Dermis microvascular lymphatic vessel endothelial cell (primary cell): Measurements from ENCODE around the gene TFF1. TPM values are rescaled to one million over a fixed set of nuclear protein-coding genes. Genes with fewer than 3 reads are reported as not detected.

Experiments used
- DNase-seq, 2 donors: peaks; one replicate each; pipeline versions ENCODE4 v3.0.0 to v3.0.0-alpha.2; 2010; ENCODE audit warnings: low read depth in 2 of 2
- total RNA-seq: library from RNA; depleted of rRNA; stranded (reverse); fragments of >200 nt; gene quantifications from 2 replicates; pipeline ENCODE4 v1.2.1, GENCODE V29; 2014

TFF1 gene
- total RNA-seq, 1 donor from 2014 or later: not detected

DNA sequence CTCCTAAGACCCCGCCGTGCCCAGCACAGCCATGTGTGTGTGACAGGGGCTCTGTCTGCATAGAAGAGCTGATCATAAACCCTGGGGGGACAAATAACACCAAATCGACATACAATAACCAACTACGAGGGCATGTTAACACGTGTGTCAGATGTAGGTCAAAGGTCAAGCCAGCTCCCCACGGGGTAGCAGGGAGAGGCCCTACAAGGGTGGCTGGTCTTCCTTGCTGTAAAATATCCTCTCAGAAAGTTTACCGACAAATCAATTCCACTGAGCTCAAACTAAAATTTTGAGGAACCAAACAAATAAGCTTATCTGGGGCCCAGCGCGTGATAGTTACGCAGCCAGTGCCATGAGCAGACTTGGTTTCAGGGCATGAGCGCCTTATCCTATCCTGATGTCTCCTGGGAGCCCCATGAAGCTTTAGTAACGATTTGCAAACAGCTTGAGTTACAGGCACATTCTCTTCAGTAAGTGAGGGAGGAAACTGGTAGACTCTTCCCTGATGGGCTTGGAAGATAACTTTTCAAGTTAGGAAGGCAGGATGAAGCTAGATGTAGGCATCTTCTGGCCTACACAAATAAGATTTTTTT is 32.2 kb upstream of the TFF1 start:
- no peak for DNase-seq

DNA sequence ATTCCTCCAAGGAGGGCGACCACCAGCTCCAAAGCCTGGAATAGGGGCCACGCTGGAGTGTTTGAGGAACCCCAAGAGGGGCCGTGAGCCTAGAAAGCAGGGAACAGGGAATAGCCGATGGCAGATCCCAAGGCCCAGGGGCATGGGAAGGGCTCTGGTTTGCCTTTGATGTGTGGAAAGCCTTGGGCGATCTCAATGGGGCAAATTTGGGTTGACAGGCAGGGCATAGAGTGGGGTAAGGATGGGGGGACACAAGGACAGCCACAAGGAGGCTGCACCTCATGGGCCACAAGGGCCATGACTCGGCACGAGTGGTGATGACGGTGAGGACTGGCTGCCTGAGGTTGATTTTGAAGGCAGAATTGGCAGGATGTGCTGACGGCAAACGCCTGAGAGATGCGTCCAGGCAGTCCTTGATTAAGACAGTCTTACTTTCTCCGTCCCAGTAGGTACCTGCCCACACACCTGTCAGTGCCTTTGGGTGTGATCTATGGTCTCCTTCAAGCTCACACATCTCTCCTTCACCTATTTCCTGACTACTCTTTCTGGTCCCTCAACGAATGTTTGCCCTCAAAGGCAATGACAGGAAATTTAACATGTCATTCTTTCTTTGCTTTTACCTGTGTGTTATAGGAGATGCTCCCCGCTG is 31.5 kb upstream of the TFF1 start:
- DNase-seq: no peak

DNA sequence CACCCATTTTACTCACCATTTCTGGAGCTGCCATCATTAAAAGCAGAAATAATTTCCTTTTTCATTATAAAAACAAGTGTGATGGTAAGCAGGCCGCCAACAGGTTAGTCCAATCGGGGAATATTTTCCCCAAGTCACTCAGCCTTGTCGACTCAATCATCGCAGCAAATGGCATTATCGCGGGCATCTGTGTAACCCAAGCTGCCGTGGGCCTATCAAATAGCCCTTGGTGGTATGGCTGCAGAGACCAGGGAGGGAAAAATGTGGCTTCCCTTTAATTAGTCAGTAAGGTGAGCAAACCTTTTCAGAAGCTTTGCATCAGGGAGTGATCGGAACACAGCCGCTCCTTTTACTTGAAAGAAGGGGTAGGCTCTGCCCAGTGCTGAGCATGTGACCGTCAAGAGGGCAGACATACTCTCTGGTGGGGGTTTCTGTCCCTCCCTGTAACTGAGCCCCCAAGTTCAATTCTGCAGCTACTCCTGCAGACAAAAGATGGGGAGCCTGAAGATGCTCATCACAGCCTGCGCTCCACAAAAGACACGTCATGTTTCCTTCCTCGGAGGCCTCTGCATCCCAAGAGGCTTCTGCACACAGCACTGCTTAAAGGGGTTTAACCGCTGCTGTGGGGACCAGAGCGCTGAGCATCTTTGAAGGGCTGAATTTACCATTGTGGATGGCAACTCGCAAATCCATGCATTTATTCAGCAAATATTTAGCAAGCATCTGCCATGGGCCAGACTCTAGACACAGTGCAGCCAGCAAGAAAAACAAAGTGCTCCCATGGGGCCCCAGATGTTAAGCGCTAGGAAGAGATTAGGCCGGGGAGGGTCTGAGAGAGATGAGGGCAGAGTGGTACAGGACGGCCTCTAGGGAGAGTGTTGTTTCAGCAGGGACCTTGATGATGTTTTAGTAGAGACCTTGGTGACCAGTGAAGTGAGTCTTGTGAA is 30.7 kb upstream of the TFF1 start:
- DNase-seq: no peak

DNA sequence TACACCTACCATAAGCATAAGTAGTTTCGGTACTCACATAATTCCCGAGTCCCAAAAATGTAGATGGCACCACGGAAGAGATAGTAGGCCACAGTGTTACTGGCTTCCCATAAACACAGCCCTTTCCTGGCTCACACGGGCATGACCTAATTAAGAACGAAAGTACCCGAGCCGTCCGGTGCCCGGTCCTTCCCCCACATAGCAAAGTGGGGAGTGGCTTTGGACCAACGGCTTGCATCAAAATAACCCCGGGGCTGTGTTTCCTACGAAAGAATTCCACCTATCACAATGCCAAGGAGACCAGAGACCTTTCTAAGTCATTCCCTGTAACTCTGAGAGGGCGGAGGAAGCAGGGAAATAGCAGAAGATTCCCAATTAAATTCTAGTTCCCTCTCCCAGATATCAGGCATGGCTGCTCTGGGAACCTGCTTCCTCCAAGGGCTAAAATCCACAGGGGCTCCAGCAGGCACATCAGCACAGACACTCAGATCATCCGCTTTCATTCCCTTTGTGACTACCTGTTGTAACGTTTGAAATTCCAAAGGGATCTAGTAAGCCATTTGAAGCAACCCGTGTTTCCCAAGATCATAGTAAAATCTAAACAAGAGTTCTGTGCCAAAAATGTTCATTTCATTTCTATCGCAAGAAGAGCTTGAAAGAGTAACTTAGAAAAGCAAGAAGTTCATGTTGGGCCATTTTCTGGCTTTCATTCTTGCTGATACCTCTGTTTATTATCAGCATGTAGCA is 29.7 kb upstream of the TFF1 start, which contains the start of gene TMPRSS3:
Gene TMPRSS3, minus strand, starts transcription at position 148 of the 747 bp plus-strand sequence. CDS start 635 bp downstream, outside the sequence.
- no peak for DNase-seq

DNA sequence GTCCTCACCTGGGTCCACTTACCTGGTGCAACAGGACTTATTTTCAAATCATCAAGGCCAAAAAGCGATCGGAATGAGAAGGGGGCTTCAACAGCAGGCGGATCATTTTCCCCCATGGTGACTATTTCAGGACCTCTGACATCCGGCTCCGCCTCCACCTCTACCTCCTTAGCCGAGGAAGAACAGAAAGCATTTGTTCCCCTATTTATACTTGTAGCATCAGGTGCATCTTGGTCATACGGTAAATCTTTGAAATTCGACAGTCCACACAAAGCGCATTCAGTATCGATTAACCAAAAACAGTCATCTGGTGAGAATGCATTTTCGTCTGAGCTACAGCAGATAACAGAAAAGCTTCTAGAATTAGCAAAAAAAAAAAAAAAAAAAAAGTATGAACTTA is 29.0 kb upstream of the TFF1 start:
- DNase-seq: no peak

DNA sequence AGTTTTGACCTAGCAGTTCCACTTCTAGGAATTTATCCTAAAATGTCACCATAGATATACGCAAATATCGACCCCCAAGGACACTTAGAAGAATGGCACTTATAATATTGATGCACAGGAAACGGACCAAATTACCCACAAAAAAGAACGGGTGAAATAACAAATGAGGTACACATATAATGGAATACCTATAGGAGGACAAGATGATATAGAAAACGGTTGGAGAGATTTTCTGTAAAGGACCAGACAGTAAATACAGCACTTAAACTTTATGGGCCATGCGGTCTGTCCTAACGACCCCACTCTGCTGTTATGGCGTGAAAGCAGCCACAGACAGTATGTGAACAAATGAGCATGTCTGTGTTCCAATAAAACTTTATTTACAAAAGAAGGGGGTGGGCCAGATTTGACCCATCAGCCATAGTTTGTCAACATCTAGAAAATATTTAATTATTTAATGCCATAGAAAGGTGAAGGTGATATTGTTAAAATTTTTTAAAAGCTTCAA is 27.2 kb upstream of the TFF1 start:
- DNase-seq: no peak

DNA sequence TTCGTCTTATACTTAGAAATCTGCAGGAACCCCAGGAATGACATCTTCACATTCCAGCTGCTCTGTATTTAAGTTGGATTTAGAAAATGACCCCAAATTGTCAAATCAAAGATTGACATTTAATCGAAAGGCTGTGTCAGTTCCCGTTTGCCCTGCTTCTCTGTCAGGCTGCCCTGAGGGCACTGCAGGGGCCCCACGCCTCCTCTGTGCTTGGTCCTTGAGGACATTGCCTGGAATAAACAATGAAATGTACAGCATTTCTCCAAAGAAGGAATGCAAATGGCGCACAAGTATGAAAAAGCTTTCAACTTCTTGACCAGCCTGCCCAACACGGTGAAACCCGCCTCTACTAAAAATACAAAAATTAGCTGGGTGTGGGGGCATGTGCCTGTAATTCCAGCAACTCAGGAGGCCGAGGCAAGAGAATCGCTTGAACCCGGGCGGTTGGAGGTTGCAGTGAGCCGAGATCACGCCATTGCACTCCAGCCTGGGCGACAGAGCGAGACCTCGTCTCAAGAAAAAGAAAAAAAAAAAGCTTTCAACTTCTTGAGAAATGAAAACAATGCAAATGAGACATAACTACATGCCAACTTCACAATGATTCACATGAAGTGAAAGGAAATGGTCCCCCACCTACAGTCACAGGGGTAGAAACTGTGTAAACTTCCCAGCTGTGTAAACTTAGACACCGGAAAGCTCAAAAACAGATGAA is 26.6 kb upstream of the TFF1 start:
- peak; percentile 16 to 78 for DNase-seq

DNA sequence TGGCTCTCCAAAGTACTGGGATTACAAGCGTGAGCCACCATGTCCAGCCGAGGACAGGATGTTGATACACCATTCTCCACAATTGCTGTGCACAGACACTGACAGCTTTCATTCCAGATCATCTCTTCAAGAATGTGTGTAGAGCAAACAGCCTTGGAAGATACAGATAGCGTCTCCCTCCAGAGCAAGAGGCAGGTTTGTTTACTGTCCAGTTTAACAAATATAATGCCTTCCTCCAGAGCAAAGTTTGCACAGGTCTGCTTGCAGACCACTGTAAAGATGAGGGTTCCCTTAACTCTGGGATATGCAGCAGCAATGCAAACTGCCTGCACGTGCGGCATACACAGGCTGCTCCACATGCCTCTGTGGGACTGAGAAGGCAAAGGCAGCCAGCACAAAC is 25.0 kb upstream of the TFF1 start:
- no peak for DNase-seq

DNA sequence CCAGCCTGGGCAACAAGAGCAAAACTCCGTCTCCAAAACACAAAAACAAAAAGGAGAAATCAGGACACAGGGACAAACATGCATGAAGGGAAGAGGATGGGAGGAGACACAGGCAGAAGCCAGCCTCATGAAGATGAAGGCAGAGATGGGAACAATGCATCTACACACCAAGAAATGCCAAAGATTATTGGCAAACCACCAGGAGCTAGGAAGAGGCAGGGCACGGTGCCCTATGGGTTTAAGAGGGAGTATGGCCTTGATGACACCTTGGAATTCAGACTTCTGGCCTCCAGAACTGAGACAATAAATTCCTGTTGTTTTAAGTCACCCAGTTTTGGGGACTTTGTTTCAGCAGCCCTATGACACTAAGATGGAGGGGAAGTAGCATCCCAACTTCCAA is 24.4 kb upstream of the TFF1 start:
- DNase-seq: no peak

DNA sequence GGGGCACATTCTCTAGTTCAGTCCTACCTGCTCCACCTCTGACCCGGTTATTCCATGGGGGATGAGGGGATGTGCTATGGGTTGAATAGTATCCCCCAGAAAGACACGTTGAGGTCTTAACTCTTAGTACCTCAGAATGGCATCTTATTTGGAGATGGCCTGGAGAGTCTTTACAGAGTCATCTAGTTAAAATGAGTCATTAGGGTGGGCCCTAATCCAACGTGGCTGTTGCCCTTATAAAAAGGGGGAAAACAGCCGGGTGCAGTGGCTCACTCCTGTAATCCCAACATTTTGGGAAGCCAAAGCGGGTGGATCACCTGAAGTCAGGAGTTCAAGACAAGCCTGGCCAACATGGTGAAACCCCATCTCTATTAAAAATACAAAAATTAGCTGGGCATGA is 23.9 kb upstream of the TFF1 start:
- no peak for DNase-seq

DNA sequence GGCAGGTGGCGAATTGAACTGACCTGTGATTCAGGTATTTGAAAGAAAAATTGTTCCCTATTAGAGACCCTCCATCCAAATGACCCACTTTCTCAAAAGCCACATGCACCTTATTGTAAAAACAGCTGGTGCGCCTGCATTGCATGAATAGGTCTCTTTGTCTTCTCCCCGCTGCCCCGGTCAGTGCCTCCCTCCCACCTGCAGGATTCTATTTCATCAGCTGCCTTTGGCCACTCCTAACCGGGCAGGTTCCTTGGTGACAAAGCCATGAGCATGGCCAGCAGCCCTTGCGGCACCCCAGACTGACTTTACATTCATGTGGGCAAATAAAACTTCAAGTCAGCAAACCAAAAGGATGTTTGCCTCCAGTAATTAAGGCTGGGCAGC is 23.1 kb upstream of the TFF1 start:
- no peak for DNase-seq

DNA sequence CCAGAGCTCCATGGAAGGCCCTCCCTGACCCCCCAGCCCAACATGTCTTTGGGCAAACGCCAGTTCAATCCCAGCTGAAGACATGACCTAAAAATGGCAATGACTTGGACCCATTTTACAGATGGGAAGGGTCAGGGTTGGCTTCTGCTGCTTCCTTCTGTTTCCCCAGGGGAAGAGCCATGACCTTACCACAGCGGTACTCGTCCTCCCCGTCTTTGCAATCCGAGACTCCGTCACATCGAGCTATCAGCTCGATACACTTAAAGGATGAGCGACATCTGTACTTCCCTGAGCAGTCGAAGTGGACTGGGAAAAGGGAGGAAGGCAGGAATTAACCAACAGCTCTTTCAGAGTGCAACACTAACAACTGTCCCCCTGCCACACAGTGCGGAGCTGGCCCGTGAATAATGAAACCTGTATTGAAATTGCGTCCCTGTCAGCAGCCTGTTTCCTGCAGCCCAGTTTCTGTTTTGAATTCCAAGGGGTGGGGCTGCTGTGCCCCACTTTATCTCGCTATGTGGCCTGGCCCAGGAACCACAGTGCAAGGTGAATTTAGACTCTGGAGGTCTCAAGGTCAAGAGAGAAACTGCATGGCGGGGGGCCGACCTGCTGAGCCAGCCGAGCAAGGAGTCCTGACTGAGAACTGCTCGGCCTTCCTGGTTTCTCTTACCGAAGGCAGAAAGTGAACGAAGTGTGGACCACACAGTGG is 22.6 kb upstream of the TFF1 start:
- no peak for DNase-seq

DNA sequence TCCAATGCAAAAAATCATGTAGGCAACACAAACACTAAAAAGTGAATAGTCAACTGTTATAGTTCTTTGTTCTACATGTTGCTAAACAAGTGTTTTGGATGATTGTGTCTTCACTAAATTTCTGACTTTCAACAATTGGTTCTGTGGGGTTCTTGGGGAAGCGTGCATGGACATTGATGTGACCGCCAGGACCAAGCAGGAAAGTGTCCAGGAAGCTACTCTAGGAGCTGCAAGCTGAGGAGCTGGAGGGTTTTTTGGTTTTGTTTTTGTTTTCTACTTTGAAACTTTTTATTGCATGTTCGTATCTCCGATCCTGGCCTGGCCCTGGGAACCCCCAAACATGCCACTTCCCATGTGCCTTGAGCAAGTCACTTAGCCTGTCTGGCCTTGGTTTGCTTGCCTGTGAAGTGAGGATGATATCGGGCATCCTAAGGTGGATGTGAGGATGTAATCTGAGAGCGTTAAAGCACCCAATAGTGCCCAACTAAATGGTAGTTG is 21.6 kb upstream of the TFF1 start:
- DNase-seq: no peak

DNA sequence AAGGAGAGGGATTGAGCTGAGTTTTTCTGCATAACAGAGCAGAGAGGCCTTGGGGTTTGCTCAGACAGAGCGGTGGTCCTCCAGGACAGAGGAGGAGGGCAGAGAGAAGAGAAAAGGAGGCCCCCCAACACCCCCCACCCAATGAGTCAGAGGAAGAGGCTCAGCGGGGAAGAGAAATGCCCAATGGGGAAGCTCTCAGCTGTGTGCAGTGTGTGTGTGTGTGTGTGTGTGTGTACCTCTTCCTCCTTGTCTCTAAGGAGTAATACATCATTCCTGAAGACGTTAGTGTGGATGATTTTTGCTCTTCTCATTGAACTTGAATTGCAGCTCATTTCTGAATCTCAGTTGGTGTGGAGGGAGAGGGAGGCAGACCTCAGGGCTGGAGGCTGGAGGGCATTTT is 20.8 kb upstream of the TFF1 start:
- DNase-seq: no peak

DNA sequence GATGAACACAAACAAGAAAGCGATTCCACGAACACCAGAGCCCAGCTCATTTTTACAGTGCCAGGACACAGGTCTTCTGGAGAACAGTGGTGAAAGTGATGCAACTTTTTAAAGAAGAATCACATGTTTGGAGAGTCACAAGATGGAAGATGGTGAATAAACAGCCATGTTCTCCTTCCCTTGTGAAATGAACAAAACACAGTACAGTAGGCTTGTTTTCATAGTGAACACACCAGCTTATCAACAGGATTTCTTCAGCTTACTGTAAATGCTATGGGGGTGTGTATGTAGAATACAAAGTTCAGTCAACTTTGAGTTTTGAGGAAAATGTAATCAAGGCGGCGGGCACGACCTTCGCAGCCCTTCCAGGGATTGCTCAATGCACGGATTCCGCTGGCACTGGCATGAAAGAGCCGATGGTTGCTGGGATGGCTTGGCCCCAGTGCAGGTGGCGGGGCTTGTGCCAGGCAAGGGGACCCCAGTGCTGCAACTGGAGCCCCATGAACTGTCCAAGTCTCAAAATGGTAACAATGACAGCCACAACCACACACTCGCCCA is 19.8 kb upstream of the TFF1 start:
- DNase-seq: no peak

DNA sequence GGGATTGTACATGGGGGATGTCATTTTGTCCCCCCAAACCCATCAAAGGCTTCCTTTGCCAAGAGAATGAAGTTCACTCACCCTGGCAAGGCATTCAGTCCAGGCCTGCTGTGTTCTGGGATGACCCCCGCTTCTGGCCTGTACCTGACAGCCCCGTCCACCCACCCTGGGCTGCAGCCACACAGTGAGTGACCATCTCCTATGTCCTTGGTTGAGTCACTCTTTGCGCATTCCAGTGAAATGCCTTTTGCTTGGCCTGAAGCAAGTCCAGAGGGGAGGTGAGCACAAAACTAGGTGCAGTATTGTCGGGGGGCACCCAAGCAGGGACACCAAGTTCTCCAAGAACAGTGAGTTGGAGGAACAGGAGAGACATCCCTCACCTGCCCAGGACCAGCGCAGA is 19.3 kb upstream of the TFF1 start:
- no peak for DNase-seq

DNA sequence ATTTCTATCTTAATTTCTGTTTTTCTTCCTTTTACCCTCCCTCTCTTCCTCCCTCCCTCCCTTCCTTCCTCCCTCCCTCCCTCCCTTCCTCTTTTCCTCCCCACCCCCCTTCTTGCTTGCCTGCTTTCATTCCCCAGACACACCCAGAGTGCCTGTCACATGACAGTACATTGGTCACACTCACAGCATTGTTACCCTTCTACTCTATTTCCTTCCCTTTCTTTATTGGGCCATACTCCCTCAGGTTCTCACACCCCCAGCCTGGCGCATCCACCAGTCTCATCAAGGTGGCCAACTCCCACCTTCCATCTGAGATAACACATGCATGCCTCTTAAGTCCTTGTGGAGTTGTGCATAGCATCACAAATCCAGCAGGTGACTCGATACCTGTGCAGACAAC is 18.7 kb upstream of the TFF1 start:
- DNase-seq: no peak

DNA sequence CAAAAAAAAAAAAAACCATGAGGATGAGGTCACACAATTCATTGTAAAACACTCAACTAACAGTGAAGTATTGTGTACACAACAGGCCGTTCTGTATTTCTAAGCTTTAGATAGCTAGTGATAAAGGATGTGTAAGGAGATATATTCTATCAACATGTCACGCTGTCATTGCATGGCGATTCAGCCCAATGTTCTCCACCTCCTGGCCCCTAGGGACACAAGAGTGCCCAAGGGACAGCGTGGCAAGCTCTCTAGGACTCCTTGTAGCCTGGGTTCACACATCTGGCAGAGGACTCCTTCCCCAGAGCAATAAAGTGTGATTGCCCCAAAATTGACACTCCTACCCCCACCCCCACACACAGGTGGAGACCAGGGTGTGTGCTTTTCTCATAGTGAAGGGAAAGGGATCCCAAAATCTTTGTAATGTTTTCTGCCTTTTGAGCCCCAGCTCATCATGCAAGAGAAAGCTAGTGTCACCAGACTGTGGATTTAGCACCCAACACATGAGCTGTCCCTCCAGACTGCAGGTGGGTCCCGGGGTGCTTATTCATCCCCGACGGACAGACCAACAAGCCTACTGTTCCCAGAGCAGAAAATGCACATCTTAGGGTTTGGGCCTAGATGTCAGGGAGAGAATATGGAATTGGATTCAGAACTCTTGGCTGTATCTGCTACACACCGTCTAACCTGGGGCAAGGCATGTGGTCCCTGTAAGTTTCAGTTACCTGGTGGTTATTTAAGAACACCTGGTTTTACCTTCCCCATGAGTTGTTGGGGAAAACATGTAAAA is 18.0 kb upstream of the TFF1 start:
- no peak for DNase-seq

DNA sequence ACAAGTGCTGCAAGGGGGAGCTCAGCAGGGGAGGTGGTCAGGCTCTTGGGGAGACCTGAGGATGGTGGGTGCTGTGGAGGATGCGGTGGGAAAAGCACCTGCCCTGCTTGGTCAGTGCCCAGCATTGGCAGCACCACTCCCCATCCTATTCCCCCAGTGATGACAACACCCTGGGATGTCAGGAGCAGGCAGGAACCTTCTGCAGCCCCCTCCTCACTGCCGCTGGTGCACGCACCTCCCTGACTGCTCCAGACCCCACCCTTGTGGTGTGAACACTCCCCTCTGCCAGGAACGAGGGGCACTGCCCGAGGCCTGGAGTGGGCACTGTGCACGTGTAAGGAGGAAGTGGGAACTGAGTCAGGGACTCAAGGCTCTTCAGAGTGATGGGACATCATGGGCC is 17.0 kb upstream of the TFF1 start:
- no peak for DNase-seq
